Nephron progenitor cell (in vitro differentiated cells): Measurements from ENCODE around the gene KRT13.

Experiments
- DNase-seq: peaks from one replicate; pipeline ENCODE4 v3.0.0; 2021
- H3K27ac Mint-ChIP-seq: 2 replicates; pipeline ENCODE4 v1.8.0; 2021; ENCODE audit warnings: mild to moderate bottlenecking, moderate library complexity, mixed read lengths
- H3K27me3 Mint-ChIP-seq: 2 replicates; pipeline ENCODE4 v1.8.0; 2021; ENCODE audit warnings: mild to moderate bottlenecking, low read depth, mixed read lengths; ENCODE audit not compliant: poor library complexity
- H3K36me3 Mint-ChIP-seq: 2 replicates; pipeline ENCODE4 v1.8.0; 2021; ENCODE audit warnings: low read depth, mixed read lengths
- H3K4me1 Mint-ChIP-seq: 2 replicates; pipeline ENCODE4 v1.8.0; 2021; ENCODE audit warnings: mixed read lengths
- H3K4me3 Mint-ChIP-seq: 2 replicates; pipeline ENCODE4 v1.8.0; 2021; ENCODE audit warnings: mild to moderate bottlenecking, moderate library complexity, mixed read lengths
- H3K9me3 Mint-ChIP-seq: 2 replicates; pipeline ENCODE4 v1.8.0; 2021; ENCODE audit warnings: mild to moderate bottlenecking, moderate library complexity, mixed read lengths
- TF ChIP-seq, protein P1 (sequence below): fragments of 200-600 bp; sonication (generic); IDR thresholded peaks from 2 replicates; pipeline ENCODE4 v1.5.0; 2021; ENCODE audit warnings: antibody characterized with exemption

Gene KRT13

DNA sequence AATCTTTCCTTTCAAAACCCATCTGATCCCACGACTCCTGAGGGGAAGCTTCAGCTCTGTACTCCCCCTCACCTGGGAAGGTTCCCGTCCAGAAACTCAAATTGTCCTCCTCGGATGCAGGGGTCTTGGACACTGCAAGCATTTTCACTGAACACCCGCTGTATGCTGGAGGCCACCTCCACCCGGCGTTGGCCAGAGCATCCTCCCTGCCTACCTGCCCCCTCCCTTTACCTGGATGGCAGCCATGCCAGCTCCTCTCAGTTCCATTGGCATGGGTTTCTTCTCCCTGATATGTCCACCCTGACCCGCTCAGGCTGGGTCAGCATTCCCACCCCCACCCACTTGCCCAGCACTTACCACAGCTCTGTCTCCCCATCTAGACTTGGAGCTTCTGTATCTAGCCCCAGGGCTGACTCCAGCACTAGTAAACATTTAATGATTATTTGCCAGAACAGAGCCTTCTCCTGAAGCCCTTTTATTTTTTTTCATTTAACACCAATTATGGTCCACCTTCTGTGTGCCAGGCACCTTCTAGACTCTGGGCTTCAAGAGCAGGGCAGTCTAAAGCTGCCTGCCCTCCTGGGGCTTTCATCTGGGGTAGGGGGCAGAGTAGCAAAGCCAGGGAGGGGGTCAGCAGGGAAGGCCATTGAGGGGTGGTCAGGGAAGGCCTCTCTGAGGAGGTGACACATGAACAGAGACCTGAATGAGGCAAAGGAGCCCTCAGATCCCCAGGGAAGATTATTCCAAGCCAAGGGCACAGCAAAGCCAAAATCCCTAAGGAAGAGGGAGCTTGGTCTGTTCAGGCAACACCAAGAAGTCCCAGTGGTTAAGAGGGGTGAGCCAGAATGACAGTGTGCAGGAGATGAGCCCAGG, 31.6 kb upstream of the KRT13 start:
- H3K27ac Mint-ChIP-seq, result no peak overlapping the region
- no peaks in the 10 kb centered on the region for H3K9me3 Mint-ChIP-seq
- no peak overlapping the region for H3K4me3 Mint-ChIP-seq
- TF ChIP-seq, protein P1, sequence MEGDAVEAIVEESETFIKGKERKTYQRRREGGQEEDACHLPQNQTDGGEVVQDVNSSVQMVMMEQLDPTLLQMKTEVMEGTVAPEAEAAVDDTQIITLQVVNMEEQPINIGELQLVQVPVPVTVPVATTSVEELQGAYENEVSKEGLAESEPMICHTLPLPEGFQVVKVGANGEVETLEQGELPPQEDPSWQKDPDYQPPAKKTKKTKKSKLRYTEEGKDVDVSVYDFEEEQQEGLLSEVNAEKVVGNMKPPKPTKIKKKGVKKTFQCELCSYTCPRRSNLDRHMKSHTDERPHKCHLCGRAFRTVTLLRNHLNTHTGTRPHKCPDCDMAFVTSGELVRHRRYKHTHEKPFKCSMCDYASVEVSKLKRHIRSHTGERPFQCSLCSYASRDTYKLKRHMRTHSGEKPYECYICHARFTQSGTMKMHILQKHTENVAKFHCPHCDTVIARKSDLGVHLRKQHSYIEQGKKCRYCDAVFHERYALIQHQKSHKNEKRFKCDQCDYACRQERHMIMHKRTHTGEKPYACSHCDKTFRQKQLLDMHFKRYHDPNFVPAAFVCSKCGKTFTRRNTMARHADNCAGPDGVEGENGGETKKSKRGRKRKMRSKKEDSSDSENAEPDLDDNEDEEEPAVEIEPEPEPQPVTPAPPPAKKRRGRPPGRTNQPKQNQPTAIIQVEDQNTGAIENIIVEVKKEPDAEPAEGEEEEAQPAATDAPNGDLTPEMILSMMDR, result no peak
- H3K4me1 Mint-ChIP-seq, result peaks cover 60% of the 10 kb centered on the region
- peaks cover 3% of the 10 kb centered on the region for H3K27me3 Mint-ChIP-seq
- no peaks in the 10 kb centered on the region for H3K36me3 Mint-ChIP-seq
- DNase-seq, result no peak

DNA sequence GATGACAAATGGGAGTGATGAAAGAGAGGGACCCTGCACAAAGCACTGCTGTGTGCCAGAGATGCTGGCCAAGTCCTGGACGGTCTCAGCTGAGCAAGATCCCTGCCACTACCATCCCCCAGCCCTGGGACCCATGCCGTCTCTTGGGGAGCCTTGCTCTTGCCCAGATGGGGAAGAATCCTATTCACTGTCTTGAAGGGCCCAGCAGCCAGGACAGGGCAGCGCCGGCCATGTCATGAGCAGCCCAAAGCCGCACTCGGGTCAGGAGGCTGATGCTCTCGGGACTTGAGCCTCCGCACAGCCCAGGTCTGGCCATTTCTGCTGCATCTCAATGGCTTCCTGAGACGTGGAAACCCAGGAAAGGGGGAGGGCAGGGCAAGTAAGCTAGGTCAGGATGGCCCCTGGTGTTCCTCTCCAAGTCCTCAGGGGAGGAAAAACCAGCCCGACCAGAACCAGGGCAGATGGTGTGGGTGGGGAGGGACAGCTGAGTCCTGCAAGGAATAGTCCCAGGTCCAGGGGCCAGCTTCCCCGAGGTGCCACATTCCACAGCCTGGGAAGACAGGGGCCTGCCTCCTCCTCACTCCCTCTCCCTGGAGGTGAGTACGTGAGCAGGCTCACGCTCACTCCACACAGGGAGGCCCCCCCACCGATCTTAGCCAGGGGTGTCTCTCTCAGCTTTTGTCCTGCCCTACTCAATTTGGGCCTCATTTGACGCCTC, 30.5 kb upstream of the KRT13 start:
- TF ChIP-seq, protein P1, result no peak
- peaks cover 54% of the 10 kb centered on the region for H3K4me1 Mint-ChIP-seq
- H3K27ac Mint-ChIP-seq, result no peak overlapping the region
- peaks cover 3% of the 10 kb centered on the region for H3K27me3 Mint-ChIP-seq
- no peaks in the 10 kb centered on the region for H3K9me3 Mint-ChIP-seq
- no peaks in the 10 kb centered on the region for H3K36me3 Mint-ChIP-seq
- no peak overlapping the region for H3K4me3 Mint-ChIP-seq
- DNase-seq, result no peak

DNA sequence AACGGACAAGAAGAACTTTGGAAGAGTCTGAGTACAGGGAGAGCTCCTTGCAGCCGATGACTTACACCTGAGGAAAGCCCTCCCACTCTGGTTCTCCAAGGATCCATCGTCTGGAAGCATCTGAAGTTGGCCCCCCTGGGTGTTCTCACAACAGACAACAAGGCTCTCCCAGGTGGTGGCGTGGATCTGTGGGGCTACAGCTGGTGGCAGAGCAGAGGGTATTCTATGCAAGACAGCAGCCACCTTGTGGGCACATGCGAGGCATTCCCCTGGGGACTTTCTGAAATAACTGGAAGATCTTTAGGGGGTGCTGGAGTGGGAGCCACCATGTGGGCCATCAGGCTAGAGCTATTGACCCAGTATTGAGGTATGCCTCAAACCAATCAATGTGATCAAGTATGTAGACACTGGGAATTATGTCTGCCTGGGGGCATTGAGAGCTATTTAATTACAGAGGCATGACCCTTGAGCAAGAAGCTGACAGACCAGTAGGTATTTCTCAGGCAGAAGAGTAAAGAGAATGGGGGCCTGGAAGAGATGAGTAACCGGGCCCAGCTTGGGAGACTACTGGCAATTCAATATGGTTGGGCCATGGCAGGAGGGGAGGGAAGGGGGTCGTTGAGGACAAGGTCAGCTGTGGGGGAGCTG, 29.6 kb upstream of the KRT13 start:
- peaks cover 3% of the 10 kb centered on the region for H3K27me3 Mint-ChIP-seq
- peaks cover 49% of the 10 kb centered on the region for H3K4me1 Mint-ChIP-seq
- no peaks in the 10 kb centered on the region for H3K9me3 Mint-ChIP-seq
- H3K4me3 Mint-ChIP-seq, result no peak overlapping the region
- DNase-seq, result no peak
- TF ChIP-seq, protein P1, result no peak
- H3K27ac Mint-ChIP-seq, result peak overlapping the region; percentile 72
- no peaks in the 10 kb centered on the region for H3K36me3 Mint-ChIP-seq

DNA sequence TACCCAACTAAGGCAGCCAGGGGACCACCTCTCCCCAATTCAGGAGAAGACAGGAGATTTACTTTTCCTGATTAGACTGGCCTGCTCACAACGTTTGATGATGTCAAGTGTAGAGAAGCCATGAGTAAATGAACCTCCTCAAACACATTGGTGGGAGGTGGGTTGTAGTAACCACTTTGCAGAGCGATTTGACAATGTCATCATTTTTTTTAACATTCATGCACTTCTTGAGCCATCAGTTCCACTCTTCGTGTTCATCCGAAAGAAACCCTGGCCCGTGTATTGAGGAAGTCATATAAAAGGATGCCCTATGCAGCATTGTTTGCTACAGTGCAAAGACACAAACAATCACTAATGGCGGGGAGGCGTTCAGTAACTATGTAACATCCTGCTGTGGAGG, 28.2 kb upstream of the KRT13 start:
- peaks cover 54% of the 10 kb centered on the region for H3K4me1 Mint-ChIP-seq
- DNase-seq, result no peak
- no peak overlapping the region for H3K4me3 Mint-ChIP-seq
- H3K9me3 Mint-ChIP-seq, result no peaks in the 10 kb centered on the region
- no peaks in the 10 kb centered on the region for H3K36me3 Mint-ChIP-seq
- H3K27me3 Mint-ChIP-seq, result peaks cover 5% of the 10 kb centered on the region
- TF ChIP-seq, protein P1, result no peak
- H3K27ac Mint-ChIP-seq, result no peak overlapping the region

DNA sequence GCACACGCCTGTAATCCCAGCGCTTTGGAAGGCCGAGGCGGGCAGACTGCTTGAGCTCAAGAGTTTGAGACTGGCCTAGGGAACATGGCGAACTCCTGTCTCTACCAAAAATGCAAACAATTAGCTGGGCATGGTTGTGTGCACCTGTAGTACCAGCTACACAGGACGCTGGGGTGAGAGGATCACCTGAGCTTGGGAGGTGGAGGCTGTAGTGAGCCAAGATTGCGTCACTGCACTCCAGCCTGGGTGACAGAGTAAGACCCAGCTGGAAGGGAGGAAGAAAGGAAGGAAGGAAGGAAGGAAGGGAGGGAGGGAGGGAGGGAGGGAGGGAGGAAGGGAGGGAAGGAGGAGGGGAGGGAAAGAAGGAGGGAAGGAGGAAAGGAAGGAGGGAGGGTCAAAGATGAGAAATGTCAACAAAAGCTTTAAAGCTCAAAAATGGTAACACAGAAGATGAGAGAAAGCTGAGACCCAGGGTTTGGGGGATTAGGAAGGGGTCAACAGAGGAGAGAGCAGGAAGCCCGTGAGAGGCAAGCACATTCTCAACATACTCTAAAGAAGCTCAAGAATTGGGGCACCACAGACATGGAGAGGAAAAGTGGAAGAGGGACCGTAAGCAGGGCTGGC, 27.6 kb upstream of the KRT13 start:
- Mint-ChIP-seq H3K9me3 (no peaks in the 10 kb centered on the region), H3K36me3 (no peaks in the 10 kb centered on the region), H3K27ac (no peak overlapping the region), H3K4me1 (peaks cover 55% of the 10 kb centered on the region), H3K4me3 (no peak overlapping the region), H3K27me3 (peaks cover 10% of the 10 kb centered on the region)
- no peak for DNase-seq
- TF ChIP-seq, protein P1, result no peak
